ENCODE measurements around the gene SRF. TPM values are rescaled to one million over a fixed set of nuclear protein-coding genes. Genes with fewer than 3 reads are reported as not detected.
"Not testable (repeated sequence)": the region's sequence is repeated elsewhere in the genome, so short reads cannot be mapped to it uniquely, and the experiment has no call there.

SRF gene
- total RNA-seq, 2 donors from 2014 or later, result 40.5 to 56.3 TPM

DNA sequence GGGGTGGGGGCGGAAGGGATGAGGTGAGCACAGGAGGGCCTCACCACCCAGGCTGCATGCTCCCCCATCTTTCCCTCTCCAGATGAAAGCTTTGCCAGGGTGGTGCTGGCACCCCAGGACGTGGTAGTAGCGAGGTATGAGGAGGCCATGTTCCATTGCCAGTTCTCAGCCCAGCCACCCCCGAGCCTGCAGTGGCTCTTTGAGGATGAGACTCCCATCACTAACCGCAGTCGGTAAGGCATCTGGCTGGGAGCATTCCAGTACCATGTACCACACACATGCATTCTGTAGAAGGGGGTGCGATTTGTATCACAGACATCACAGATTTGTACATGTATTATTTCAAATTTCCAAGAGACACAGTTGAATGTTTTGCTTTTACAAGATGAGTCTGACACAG, 40.6 kb upstream of the SRF start:
- Histone ChIP-seq H3K4me1 (replicated peaks) (peaks cover 4% of the 10 kb centered on the region), H3K36me3 (no peaks in the 10 kb centered on the region), H3K4me3 (no peak overlapping the region), H3K27me3 (replicated peaks; ENCODE audit: insufficient read depth) (no peaks in the 10 kb centered on the region), H3K27ac (no peak overlapping the region), H3K9me3 (no peaks in the 10 kb centered on the region)
- DNase-seq (ENCODE audit: low spot score), result no peak
- 98% methylated on average over 7 of the region's 7 CpGs for WGBS
- intact Hi-C loops (cut with DNase I), result no loop called here
- TF ChIP-seq, protein P1, sequence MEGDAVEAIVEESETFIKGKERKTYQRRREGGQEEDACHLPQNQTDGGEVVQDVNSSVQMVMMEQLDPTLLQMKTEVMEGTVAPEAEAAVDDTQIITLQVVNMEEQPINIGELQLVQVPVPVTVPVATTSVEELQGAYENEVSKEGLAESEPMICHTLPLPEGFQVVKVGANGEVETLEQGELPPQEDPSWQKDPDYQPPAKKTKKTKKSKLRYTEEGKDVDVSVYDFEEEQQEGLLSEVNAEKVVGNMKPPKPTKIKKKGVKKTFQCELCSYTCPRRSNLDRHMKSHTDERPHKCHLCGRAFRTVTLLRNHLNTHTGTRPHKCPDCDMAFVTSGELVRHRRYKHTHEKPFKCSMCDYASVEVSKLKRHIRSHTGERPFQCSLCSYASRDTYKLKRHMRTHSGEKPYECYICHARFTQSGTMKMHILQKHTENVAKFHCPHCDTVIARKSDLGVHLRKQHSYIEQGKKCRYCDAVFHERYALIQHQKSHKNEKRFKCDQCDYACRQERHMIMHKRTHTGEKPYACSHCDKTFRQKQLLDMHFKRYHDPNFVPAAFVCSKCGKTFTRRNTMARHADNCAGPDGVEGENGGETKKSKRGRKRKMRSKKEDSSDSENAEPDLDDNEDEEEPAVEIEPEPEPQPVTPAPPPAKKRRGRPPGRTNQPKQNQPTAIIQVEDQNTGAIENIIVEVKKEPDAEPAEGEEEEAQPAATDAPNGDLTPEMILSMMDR (IDR thresholded peaks at IDR 0.05), result no peak
- TF ChIP-seq POLR2A (IDR thresholded peaks at IDR 0.05) (no peak), POLR2AphosphoS5 (IDR thresholded peaks at IDR 0.05) (no peak)

DNA sequence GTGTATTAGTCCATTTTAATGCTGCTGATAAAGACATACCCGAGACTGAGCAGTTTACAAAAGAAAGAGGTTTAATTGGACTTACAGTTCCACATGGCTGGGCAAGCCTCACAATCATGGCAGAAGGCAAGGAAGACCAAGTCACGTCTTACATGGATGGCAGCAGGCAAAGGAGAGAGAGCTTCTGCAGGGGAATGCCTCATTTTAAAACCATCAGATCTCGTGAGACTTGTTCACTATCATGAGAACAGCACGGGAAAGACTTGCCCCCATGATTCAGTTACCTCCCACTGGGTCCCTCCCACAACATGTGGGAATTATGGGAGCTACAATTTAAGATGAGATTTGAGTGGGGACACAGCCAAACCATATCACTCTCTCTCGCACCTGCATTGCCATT, 39.7 kb upstream of the SRF start:
- H3K36me3 ChIP-seq; H3K4me1 ChIP-seq (replicated peaks); H3K27ac ChIP-seq; H3K27me3 ChIP-seq (replicated peaks; ENCODE audit: insufficient read depth); H3K9me3 ChIP-seq; H3K4me3 ChIP-seq; intact Hi-C loops (cut with DNase I); DNase-seq (ENCODE audit: low spot score): not testable (repeated sequence)
- 67% methylated on average over 5 of the region's 5 CpGs for WGBS

DNA sequence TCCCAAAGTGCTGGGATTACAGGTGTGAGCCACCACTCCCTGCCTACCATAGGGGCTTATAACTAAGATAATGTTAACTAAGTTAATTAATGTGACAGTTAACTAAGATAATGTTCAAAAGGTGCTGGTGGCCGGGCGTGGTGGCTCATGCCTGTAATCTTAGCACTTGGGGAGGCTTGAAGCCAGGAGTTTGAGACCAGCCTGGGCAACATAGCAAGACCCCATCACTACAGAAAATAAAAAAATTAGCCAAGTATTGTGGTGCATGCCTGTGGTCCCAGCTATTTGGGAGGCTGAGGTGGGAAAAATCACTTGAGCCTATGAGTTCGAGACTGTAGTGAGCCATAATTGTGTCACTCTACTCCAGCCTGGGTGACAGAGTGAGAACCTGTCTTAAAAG, 32.8 kb upstream of the SRF start:
- Histone ChIP-seq H3K27ac (no peak overlapping the region), H3K27me3 (replicated peaks; ENCODE audit: insufficient read depth) (no peaks in the 10 kb centered on the region), H3K36me3 (no peaks in the 10 kb centered on the region), H3K4me1 (replicated peaks) (no peaks in the 10 kb centered on the region), H3K4me3 (no peak overlapping the region), H3K9me3 (no peaks in the 10 kb centered on the region)
- TF ChIP-seq POLR2AphosphoS5 (IDR thresholded peaks at IDR 0.05), result no peak
- TF ChIP-seq, protein P1 (IDR thresholded peaks at IDR 0.05), result no peak
- no peak for TF ChIP-seq POLR2A (IDR thresholded peaks at IDR 0.05)
- no peak for DNase-seq (ENCODE audit: low spot score)
- 95% methylated on average over 3 of the region's 3 CpGs for WGBS
- intact Hi-C loops (cut with DNase I), result no loop called here

DNA sequence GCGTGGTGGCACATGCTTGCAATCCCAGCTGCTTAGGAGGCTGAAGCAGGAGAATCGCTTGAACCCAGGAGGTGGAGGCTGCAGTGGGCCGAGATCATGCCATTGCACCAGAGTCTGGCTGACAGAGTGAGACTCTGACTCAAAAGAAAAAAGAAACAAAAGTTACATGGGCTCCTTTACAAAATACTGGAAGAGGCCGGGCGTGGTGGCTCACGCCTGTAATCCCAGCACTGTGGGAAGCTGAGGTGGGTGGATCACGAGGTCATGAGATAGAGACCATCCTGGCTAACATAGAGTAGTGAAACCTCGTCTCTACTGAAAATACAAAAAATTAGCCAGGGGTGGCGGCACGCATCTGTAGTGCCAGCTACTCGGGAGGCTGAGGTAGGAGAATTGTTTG, 31.1 kb upstream of the SRF start:
- 92% methylated on average over 11 of the region's 11 CpGs for WGBS

DNA sequence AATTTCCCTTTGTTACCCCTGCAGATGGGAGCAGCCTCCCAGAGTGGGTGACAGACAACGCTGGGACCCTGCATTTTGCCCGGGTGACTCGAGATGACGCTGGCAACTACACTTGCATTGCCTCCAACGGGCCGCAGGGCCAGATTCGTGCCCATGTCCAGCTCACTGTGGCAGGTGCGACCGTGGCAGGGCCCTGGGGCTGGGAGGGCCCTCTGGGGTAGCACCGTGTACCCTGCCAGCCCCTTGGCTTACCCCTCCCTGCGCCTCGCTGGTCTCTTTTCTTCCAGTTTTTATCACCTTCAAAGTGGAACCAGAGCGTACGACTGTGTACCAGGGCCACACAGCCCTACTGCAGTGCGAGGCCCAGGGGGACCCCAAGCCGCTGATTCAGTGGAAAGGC, 29.4 kb upstream of the SRF start:
- WGBS, result 88% methylated on average over 16 of the region's 16 CpGs
- H3K27me3 ChIP-seq (replicated peaks; ENCODE audit: insufficient read depth), result no peaks in the 10 kb centered on the region
- no peak for TF ChIP-seq POLR2A (IDR thresholded peaks at IDR 0.05)
- no peak for TF ChIP-seq POLR2AphosphoS5 (IDR thresholded peaks at IDR 0.05)
- TF ChIP-seq, protein P1 (IDR thresholded peaks at IDR 0.05), result no peak
- no peak for DNase-seq (ENCODE audit: low spot score)
- intact Hi-C loops (cut with DNase I), result loop anchor here (2.0 kb wide), 1 partner anchor 239 kb away; no protein-coding TSS in a partner anchor
- no peaks in the 10 kb centered on the region for H3K9me3 ChIP-seq
- H3K4me1 ChIP-seq (replicated peaks), result peaks cover 5% of the 10 kb centered on the region
- H3K4me3 ChIP-seq, result no peak overlapping the region
- H3K36me3 ChIP-seq, result no peaks in the 10 kb centered on the region
- no peak overlapping the region for H3K27ac ChIP-seq

More for the DNA sequence above, 31.1 kb upstream of the SRF start:
- H3K4me3 ChIP-seq; DNase-seq (ENCODE audit: low spot score); H3K4me1 ChIP-seq (replicated peaks); H3K36me3 ChIP-seq; H3K27ac ChIP-seq; intact Hi-C loops (cut with DNase I); H3K27me3 ChIP-seq (replicated peaks; ENCODE audit: insufficient read depth); H3K9me3 ChIP-seq: not testable (repeated sequence)

DNA sequence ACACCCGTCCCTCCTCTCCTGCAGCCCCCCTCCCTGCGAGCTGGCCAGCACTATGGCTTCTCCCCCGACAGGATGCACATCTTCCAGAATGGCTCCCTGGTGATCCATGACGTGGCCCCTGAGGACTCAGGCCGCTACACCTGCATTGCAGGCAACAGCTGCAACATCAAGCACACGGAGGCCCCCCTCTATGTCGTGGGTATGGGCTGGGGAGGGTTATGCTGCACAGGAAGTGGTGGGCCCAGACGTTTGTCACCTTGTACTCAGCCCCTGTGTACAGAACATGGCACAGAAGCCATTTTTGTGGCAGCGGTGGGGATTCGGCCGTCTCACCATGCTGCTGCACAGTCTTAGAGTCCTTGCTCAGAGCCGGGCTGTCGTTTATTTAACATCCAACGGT, 29.0 kb upstream of the SRF start:
- H3K9me3 ChIP-seq, result no peaks in the 10 kb centered on the region
- intact Hi-C loops (cut with DNase I), result loop anchor here (2.0 kb wide), 1 partner anchor 239 kb away; no protein-coding TSS in a partner anchor
- 64% methylated on average over 14 of the region's 14 CpGs for WGBS

More for the DNA sequence above, 29.0 kb upstream of the SRF start:
- no peak overlapping the region for H3K4me3 ChIP-seq
- no peaks in the 10 kb centered on the region for H3K36me3 ChIP-seq
- TF ChIP-seq POLR2A (IDR thresholded peaks at IDR 0.05) (no peak), POLR2AphosphoS5 (IDR thresholded peaks at IDR 0.05) (no peak)
- TF ChIP-seq, protein P1 (IDR thresholded peaks at IDR 0.05), result no peak
- H3K27ac ChIP-seq, result no peak overlapping the region
- DNase-seq (ENCODE audit: low spot score), result no peak
- no peaks in the 10 kb centered on the region for H3K27me3 ChIP-seq (replicated peaks; ENCODE audit: insufficient read depth)
- H3K4me1 ChIP-seq (replicated peaks), result peaks cover 5% of the 10 kb centered on the region

Measured in prostate gland (tissue), 2 donors.